GM12878 (cell line): ENCODE results near the gene TRAPPC2B. TPM values are rescaled to one million over a fixed set of nuclear protein-coding genes. Genes with fewer than 3 reads are reported as not detected.

Experiments used
- BACH1 ChIP-seq: fragments of 450-650 bp; IDR thresholded peaks from 2 replicates; pipeline ENCODE4 v1.6.1; 2017; ENCODE audit warnings: mild to moderate bottlenecking, borderline replicate concordance
- CHD2 ChIP-seq: IDR thresholded peaks from 2 replicates; pipeline ENCODE4 v1.6.1; 2011; ENCODE audit warnings: low read depth, low read length, improper control_type of control experiment, borderline replicate concordance
- CREB1 ChIP-seq: IDR thresholded peaks from 2 replicates; pipeline ENCODE4 v1.6.1; 2012; ENCODE audit warnings: low read depth, mild to moderate bottlenecking, inconsistent platforms
- E4F1 ChIP-seq: fragments of 450-650 bp; IDR thresholded peaks from 2 replicates; pipeline ENCODE4 v1.6.1; 2018; ENCODE audit warnings: borderline replicate concordance, mild to moderate bottlenecking; ENCODE audit not compliant: partially characterized antibody
- GABPA ChIP-seq: IDR thresholded peaks from 2 replicates; pipeline ENCODE4 v1.6.1; 2014; ENCODE audit warnings: antibody characterized with exemption, low read depth, mild to moderate bottlenecking, inconsistent platforms
- GATAD2B ChIP-seq: fragments of 450-650 bp; conservative IDR thresholded peaks from 2 replicates; pipeline ENCODE4 v1.6.1; 2017; ENCODE audit warnings: low read depth, mild to moderate bottlenecking, moderate library complexity
- HCFC1 ChIP-seq: fragments of 150-350 bp; IDR thresholded peaks from 2 replicates; pipeline ENCODE4 v1.6.1; 2014; ENCODE audit warnings: low read length
- HDGF ChIP-seq: fragments of 450-650 bp; IDR thresholded peaks from 2 replicates; pipeline ENCODE4 v1.6.1; 2016; ENCODE audit warnings: antibody characterized with exemption
- HSF1 ChIP-seq: fragments of 150-350 bp; IDR thresholded peaks from 2 replicates; pipeline ENCODE4 v1.6.1; 2014; ENCODE audit warnings: mild to moderate bottlenecking, low read depth, low read length
- IKZF1 ChIP-seq: fragments of 450-650 bp; conservative IDR thresholded peaks from 2 replicates; pipeline ENCODE4 v1.6.1; 2017; ENCODE audit warnings: antibody characterized with exemption, mild to moderate bottlenecking
- JUNB ChIP-seq: IDR thresholded peaks from 2 replicates; pipeline ENCODE4 v1.6.1; 2016; ENCODE audit warnings: antibody characterized with exemption, mild to moderate bottlenecking
- NBN ChIP-seq: fragments of 450-650 bp; IDR thresholded peaks from 2 replicates; pipeline ENCODE4 v1.6.1; 2016
- PML ChIP-seq: IDR thresholded peaks from 2 replicates; pipeline ENCODE4 v1.6.1; 2012; ENCODE audit warnings: low read length, inconsistent platforms
- POLR2AphosphoS2 ChIP-seq: IDR thresholded peaks from 2 replicates; pipeline ENCODE4 v1.6.1; 2011; ENCODE audit warnings: low read depth, mild to moderate bottlenecking, low read length, improper control_type of control experiment, moderate library complexity
- RFX5 ChIP-seq: IDR thresholded peaks from 2 replicates; pipeline ENCODE4 v1.6.1; 2011; ENCODE audit warnings: low read depth, low read length, improper control_type of control experiment
- SIX5 ChIP-seq: IDR thresholded peaks from 2 replicates; pipeline ENCODE4 v1.6.1; 2011; ENCODE audit warnings: mild to moderate bottlenecking, low read depth, low read length, moderate library complexity; ENCODE audit not compliant: severe bottlenecking
- SMAD1 ChIP-seq: fragments of 450-650 bp; IDR thresholded peaks from 2 replicates; pipeline ENCODE4 v1.6.1; 2018; ENCODE audit warnings: mild to moderate bottlenecking, low read depth; ENCODE audit not compliant: partially characterized antibody
- SMAD5 ChIP-seq: IDR thresholded peaks from 2 replicates; pipeline ENCODE4 v1.6.1; 2016; ENCODE audit warnings: antibody characterized with exemption, low read depth
- SP1 ChIP-seq: IDR thresholded peaks from one replicate; pipeline ENCODE4 v1.6.1; 2011; ENCODE audit warnings: low read depth, low read length
- SPI1 ChIP-seq: IDR thresholded peaks from 2 replicates; pipeline ENCODE4 v1.6.1; 2011; ENCODE audit warnings: low read depth, mild to moderate bottlenecking, low read length, moderate library complexity, borderline replicate concordance; ENCODE audit not compliant: insufficient read depth
- SREBF2 ChIP-seq: IDR thresholded peaks from 2 replicates; pipeline ENCODE4 v1.6.1; 2012; ENCODE audit warnings: mild to moderate bottlenecking, low read length
- TAF1 ChIP-seq: IDR thresholded peaks from 2 replicates; pipeline ENCODE4 v1.6.1; 2011; ENCODE audit warnings: mild to moderate bottlenecking, low read depth, low read length, borderline replicate concordance
- TCF3 ChIP-seq: IDR thresholded peaks from 2 replicates; pipeline ENCODE4 v1.6.1; 2012; ENCODE audit warnings: low read depth, mild to moderate bottlenecking, low read length, borderline replicate concordance; ENCODE audit not compliant: insufficient read depth
- ZBTB4 ChIP-seq: fragments of 450-650 bp; formaldehyde crosslinking; IDR thresholded peaks from 2 replicates; pipeline ENCODE4 v1.4.0; 2022; ENCODE audit warnings: mild to moderate bottlenecking, moderate library complexity
- ZNF274 ChIP-seq: IDR thresholded peaks from one replicate; pipeline ENCODE4 v1.8.0; 2011; ENCODE audit not compliant: insufficient read length, insufficient read depth
- polyA plus RNA-seq, 11 experiments: library from polyadenylated mRNA; depleted of rRNA in 4 of 11; unstranded in 6 of 11; stranded (reverse) in 5 of 11; fragments of >200 nt; fragmentation: Nextera tagmentation in 4 of 11; fragmentation: Illumina TruSeq in 1 of 11; extraction: Ambion mirVana in 4 of 11; extraction: Trizol in 1 of 11; gene quantifications; 1 replicate in 1 of 11; 2 replicates in 10 of 11; pipeline versions ENCODE4 v1.2.1 to v1.2.3, GENCODE V29; 2011 to 2016; ENCODE audit warnings: inconsistent platforms in 2 of 11, missing spikeins in 2 of 11, low read depth in 1 of 11
- total RNA-seq, 4 experiments: library from RNA; depleted of rRNA in 3 of 4; stranded (reverse); fragments of >200 nt in 3 of 4; fragmentation: Illumina TruSeq in 1 of 4; extraction: Trizol in 1 of 4; gene quantifications; 2 replicates each; pipeline versions ENCODE4 v1.2.1 to v1.2.3, GENCODE V29; 2013 to 2021

The TRAPPC2B gene
- total and polyA plus RNA-seq, 10 of the 15 experiments (the other 5 are each of a cell fraction or from before 2014, with no cell fraction given) = 10.6 to 86.4 (median 25.6) TPM

- TF ChIP-seq E4F1 (peak; percentile 35), SP1 (peak; percentile 81), BACH1 (peak; percentile 64; the same call in 1 of the 2 replicates), SIX5 (no peak), HCFC1 (peak; percentile 58), POLR2AphosphoS2 (peak; percentile 70; the same call in 1 of the 2 replicates), SREBF2 (0 out of 2 replicates have a peak, but pooled peaks have one; percentile 33), HDGF (no peak; the same call in 1 of the 2 replicates), CHD2 (peak; percentile 84), JUNB (no peak), TAF1 (peak; percentile 82; the same call in 1 of the 2 replicates), SMAD1 (no peak), NBN (peak; percentile 100), SMAD5 (peak; percentile 88), PML (peak; percentile 87), IKZF1 (peak; percentile 64), SPI1 (peak; percentile 50; the same call in 1 of the 2 replicates), TCF3 (0 out of 2 replicates have a peak, but pooled peaks have one; percentile 11), HSF1 (no peak), ZBTB4 (CRISPR knock-in tag) (no peak; the same call in 1 of the 2 replicates), GATAD2B (peak; percentile 42; the same call in 1 of the 2 replicates), GABPA (peak; percentile 93), RFX5 (peak; percentile 72), CREB1 (peak; percentile 97), ZNF274 (no peak)
Observed at GRCh38 chr19:57320180-57321084, 42.9 kb upstream of the TRAPPC2B start, which contains the start of gene ZNF543 (continued).
